Measurements from ENCODE around the gene CTSW. TPM values are rescaled to one million over a fixed set of nuclear protein-coding genes. Genes with fewer than 3 reads are reported as not detected.
A peak's percentile ranks its signal among the peaks of the same experiment; 100 is the strongest.

Gene CTSW
- total RNA-seq, 2 experiments from 2014 or later = not detected

- TF ChIP-seq CTCF (conservative IDR thresholded peaks at IDR 0.05; ENCODE audit: low read length) (peak; percentile 39; the same call in 1 of the 2 replicates), EZH2phosphoT487 (IDR thresholded peaks at IDR 0.05; ENCODE audit: borderline replicate concordance, low read depth, low read length) (no peak)
- no TSS peak for BruUV-seq (replicated peaks)
- Histone ChIP-seq H3K4me1 (ENCODE audit: insufficient read depth, low read length, poor library complexity, severe bottlenecking) (peaks cover 40% of the 10 kb centered on the region), H3K4me3 (ENCODE audit: low read depth, low read length, poor library complexity, severe bottlenecking) (peak overlapping the region; percentile 93), H3K9me2 (ENCODE audit: insufficient read depth, low read length) (no peaks in the 10 kb centered on the region), H4K20me1 (ENCODE audit: insufficient read depth, low read length) (peaks cover 5% of the 10 kb centered on the region; the same call in 1 of the 2 replicates), H3K9me3 (ENCODE audit: low read length) (no peaks in the 10 kb centered on the region), H3K36me3 (ENCODE audit: insufficient read depth, low read length) (peaks cover 5% of the 10 kb centered on the region; the same call in 1 of the 2 replicates), H3K4me2 (ENCODE audit: low read length) (peak overlapping the region; percentile 97), H3K27ac (ENCODE audit: low read depth, low read length, poor library complexity, severe bottlenecking) (peak overlapping the region; percentile 80), H3K79me2 (ENCODE audit: insufficient read depth, low read depth, low read length) (peaks cover 25% of the 10 kb centered on the region), H2AFZ (ENCODE audit: low read length) (peak overlapping the region; percentile 30; the same call in 1 of the 2 replicates)
- intact Hi-C loops (cut with micrococcal nuclease; ENCODE audit: unreplicated experiment) = loop anchor here (5.0 kb wide), 2 partner anchors 108 to 158 kb away; partner anchors contain the start of genes BANF1, EIF1AD and SF3B2
- CTCF ChIA-PET (ENCODE audit: unreplicated experiment) = interaction anchor here (0.6 to 1.2 kb wide), 2 partner anchors 9 to 34 kb away, joined by 3 read pairs; no protein-coding TSS in a partner anchor
- POLR2A ChIA-PET = interaction anchor here (0.7 to 1.1 kb wide), 3 partner anchors 10 to 182 kb away, joined by 3 to 9 read pairs (median 3); partner anchors contain the start of genes KAT5 and MUS81
- peak; percentile 64 for DNase-seq (ENCODE audit: low spot score)
These were observed 14.5 kb downstream of the CTSW start for GRCh38 chr11:65894034-65894591.

GRCh38 chr11:65895482-65895981 lies 15.9 kb downstream of the CTSW start:
- no peak for DNase-seq (ENCODE audit: low spot score)
- ChIA-PET CTCF (ENCODE audit: unreplicated experiment) (no interaction called here), POLR2A (interaction anchor here (0.5 kb wide), 1 partner anchor 59 kb away, joined by 5 read pairs; no protein-coding TSS in a partner anchor)
- Histone ChIP-seq H3K9me3 (ENCODE audit: low read length) (no peaks in the 10 kb centered on the region), H3K79me2 (ENCODE audit: insufficient read depth, low read depth, low read length) (peaks cover 25% of the 10 kb centered on the region), H3K4me1 (ENCODE audit: insufficient read depth, low read length, poor library complexity, severe bottlenecking) (peaks cover 41% of the 10 kb centered on the region), H4K20me1 (ENCODE audit: insufficient read depth, low read length) (peaks cover 5% of the 10 kb centered on the region; the same call in 1 of the 2 replicates), H3K9me2 (ENCODE audit: insufficient read depth, low read length) (no peaks in the 10 kb centered on the region), H2AFZ (ENCODE audit: low read length) (no peak overlapping the region), H3K27ac (ENCODE audit: low read depth, low read length, poor library complexity, severe bottlenecking) (no peak overlapping the region), H3K4me2 (ENCODE audit: low read length) (no peak overlapping the region), H3K4me3 (ENCODE audit: low read depth, low read length, poor library complexity, severe bottlenecking) (no peak overlapping the region), H3K36me3 (ENCODE audit: insufficient read depth, low read length) (peaks cover 5% of the 10 kb centered on the region; the same call in 1 of the 2 replicates)
- BruUV-seq (replicated peaks) = no TSS peak
- TF ChIP-seq EZH2phosphoT487 (IDR thresholded peaks at IDR 0.05; ENCODE audit: borderline replicate concordance, low read depth, low read length) = no peak
- TF ChIP-seq CTCF (conservative IDR thresholded peaks at IDR 0.05; ENCODE audit: low read length) = no peak
- intact Hi-C loops (cut with micrococcal nuclease; ENCODE audit: unreplicated experiment) = no loop called here
